ENCODE data around the gene NDUFV2.
"Not testable (repeated sequence)": the region's sequence is repeated elsewhere in the genome, so short reads cannot be mapped to it uniquely, and the experiment has no call there.

The NDUFV2 gene

DNA sequence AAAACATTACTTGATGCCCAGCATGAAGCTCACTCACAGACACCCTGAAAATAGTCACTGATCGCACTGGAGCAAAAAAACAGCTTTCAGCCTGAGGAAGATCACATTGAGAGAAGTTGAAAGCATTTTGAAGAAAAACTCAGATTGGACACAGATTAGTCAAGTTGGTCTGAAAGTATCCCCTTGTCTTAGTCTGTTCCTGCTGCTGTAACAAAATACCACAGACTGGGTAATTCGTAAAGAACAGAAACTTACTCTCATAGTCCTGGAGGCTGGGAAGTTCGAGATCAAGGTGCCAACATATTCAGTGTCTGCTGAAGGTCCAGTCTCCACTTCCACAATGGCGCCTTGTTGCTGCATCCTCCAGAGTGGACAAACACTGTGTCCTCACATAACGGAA is 14.2 kb upstream of the NDUFV2 start:
- Histone ChIP-seq H4K91ac (ENCODE audit: low read depth, low read length) (no peak overlapping the region), H3K27ac (ENCODE audit: low read depth, low read length) (no peak overlapping the region), H4K8ac (ENCODE audit: low read depth, low read length) (no peak overlapping the region), H3K79me2 (ENCODE audit: control insufficient read depth, insufficient read depth, low read length, poor library complexity) (no peaks in the 10 kb centered on the region), H3K36me3 (ENCODE audit: control insufficient read depth in 1 of 2, insufficient read depth in 2 of 2, low read length in 2 of 2) (no peaks in the 10 kb centered on the region), H3K27me3 (ENCODE audit: insufficient read depth, low read length) (no peaks in the 10 kb centered on the region), H4K12ac (ENCODE audit: low read depth, low read length) (no peak overlapping the region), H2BK120ac (ENCODE audit: insufficient read depth, low read length, poor library complexity) (no peak overlapping the region), H3K4ac (ENCODE audit: low read depth, low read length) (no peak overlapping the region), H2AK5ac (ENCODE audit: low read length) (no peak overlapping the region), H3K4me1 (ENCODE audit: control insufficient read depth in 1 of 2, insufficient read depth in 2 of 2, low read length in 2 of 2) (no peaks in the 10 kb centered on the region), H3K9me3 (ENCODE audit: insufficient read depth, low read depth, low read length) (no peaks in the 10 kb centered on the region), H3K14ac (ENCODE audit: low read length) (no peak overlapping the region), H3K23ac (ENCODE audit: low read length) (no peak overlapping the region), H3K79me1 (ENCODE audit: low read length) (no peaks in the 10 kb centered on the region), H3K4me3 (ENCODE audit: low read depth, low read length) (no peak overlapping the region), H2AFZ (ENCODE audit: insufficient read depth, low read length, poor library complexity) (no peak overlapping the region), H3K18ac (ENCODE audit: low read length) (no peak overlapping the region), H3K4me2 (ENCODE audit: low read length) (no peak overlapping the region), H2BK12ac (ENCODE audit: low read length) (no peak overlapping the region), H3K9ac (ENCODE audit: low read length) (no peak overlapping the region), H2BK5ac (ENCODE audit: low read depth, low read length, poor library complexity) (no peak overlapping the region)
- no CpG with 5 or more reads among the region's 5 CpGs for whole genome bisulfite sequencing (ENCODE audit: extremely low coverage, insufficient coverage, insufficient read length)
- no peak for DNase-seq

- H3K9me3 ChIP-seq (ENCODE audit: insufficient read depth, low read depth, low read length); H3K4me1 ChIP-seq (ENCODE audit: control insufficient read depth in 1 of 2, insufficient read depth in 2 of 2, low read length in 2 of 2); H2AK5ac ChIP-seq (ENCODE audit: low read length); H3K4me3 ChIP-seq (ENCODE audit: low read depth, low read length); H3K14ac ChIP-seq (ENCODE audit: low read length); H4K12ac ChIP-seq (ENCODE audit: low read depth, low read length); H3K23ac ChIP-seq (ENCODE audit: low read length); H4K91ac ChIP-seq (ENCODE audit: low read depth, low read length); H3K27ac ChIP-seq (ENCODE audit: low read depth, low read length); H3K18ac ChIP-seq (ENCODE audit: low read length); H3K4ac ChIP-seq (ENCODE audit: low read depth, low read length); H3K9ac ChIP-seq (ENCODE audit: low read length); H2BK5ac ChIP-seq (ENCODE audit: low read depth, low read length, poor library complexity); H4K8ac ChIP-seq (ENCODE audit: low read depth, low read length); H2BK12ac ChIP-seq (ENCODE audit: low read length); H3K4me2 ChIP-seq (ENCODE audit: low read length); H3K79me1 ChIP-seq (ENCODE audit: low read length); H2BK120ac ChIP-seq (ENCODE audit: insufficient read depth, low read length, poor library complexity); H3K36me3 ChIP-seq (ENCODE audit: control insufficient read depth in 1 of 2, insufficient read depth in 2 of 2, low read length in 2 of 2); H3K27me3 ChIP-seq (ENCODE audit: insufficient read depth, low read length); DNase-seq; H2AFZ ChIP-seq (ENCODE audit: insufficient read depth, low read length, poor library complexity); H3K79me2 ChIP-seq (ENCODE audit: control insufficient read depth, insufficient read depth, low read length, poor library complexity): not testable (repeated sequence)
- no CpG with 5 or more reads among the region's 2 CpGs for WGBS (ENCODE audit: extremely low coverage, insufficient coverage, insufficient read length)
Observed at GRCh38 chr18:9088727-9089126, 13.8 kb upstream of the NDUFV2 start.

DNA sequence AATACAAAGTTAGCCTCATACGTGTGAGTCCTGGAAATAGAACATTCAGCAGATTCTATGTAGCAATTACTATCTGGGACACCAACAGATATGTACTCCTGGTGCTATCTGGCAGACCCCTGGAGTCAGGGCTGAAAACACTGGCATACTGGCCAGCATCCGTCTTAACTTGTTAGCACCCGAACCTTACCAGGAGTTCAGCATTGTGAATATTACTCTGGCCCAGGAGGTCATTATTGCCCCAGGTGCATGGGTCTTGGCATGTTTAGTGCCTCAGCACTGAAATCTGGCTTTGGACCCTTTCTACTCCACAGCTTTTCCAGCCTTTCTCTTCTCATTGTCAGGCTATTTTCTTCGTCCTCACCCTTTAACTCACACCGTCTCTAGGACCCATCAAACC is 11.9 kb upstream of the NDUFV2 start:
- H3K4me1 ChIP-seq (ENCODE audit: control insufficient read depth in 1 of 2, insufficient read depth in 2 of 2, low read length in 2 of 2) = no peaks in the 10 kb centered on the region
- no CpG with 5 or more reads among the region's 5 CpGs for WGBS (ENCODE audit: extremely low coverage, insufficient coverage, insufficient read length)
- H3K9me3 ChIP-seq (ENCODE audit: insufficient read depth, low read depth, low read length) = no peaks in the 10 kb centered on the region
- H3K18ac ChIP-seq (ENCODE audit: low read length) = no peak overlapping the region
- no peak overlapping the region for H2AFZ ChIP-seq (ENCODE audit: insufficient read depth, low read length, poor library complexity)
- no peak overlapping the region for H4K91ac ChIP-seq (ENCODE audit: low read depth, low read length)
- H3K9ac ChIP-seq (ENCODE audit: low read length) = no peak overlapping the region
- no peak overlapping the region for H3K27ac ChIP-seq (ENCODE audit: low read depth, low read length)
- no peak overlapping the region for H4K12ac ChIP-seq (ENCODE audit: low read depth, low read length)
- H3K4ac ChIP-seq (ENCODE audit: low read depth, low read length) = no peak overlapping the region
- H3K79me2 ChIP-seq (ENCODE audit: control insufficient read depth, insufficient read depth, low read length, poor library complexity) = no peaks in the 10 kb centered on the region
- no peak overlapping the region for H3K23ac ChIP-seq (ENCODE audit: low read length)
- no peak overlapping the region for H2AK5ac ChIP-seq (ENCODE audit: low read length)
- no peak overlapping the region for H2BK12ac ChIP-seq (ENCODE audit: low read length)
- no peaks in the 10 kb centered on the region for H3K27me3 ChIP-seq (ENCODE audit: insufficient read depth, low read length)
- no peak overlapping the region for H3K14ac ChIP-seq (ENCODE audit: low read length)
- H3K4me3 ChIP-seq (ENCODE audit: low read depth, low read length) = no peak overlapping the region
- no peak overlapping the region for H3K4me2 ChIP-seq (ENCODE audit: low read length)
- H3K36me3 ChIP-seq (ENCODE audit: control insufficient read depth in 1 of 2, insufficient read depth in 2 of 2, low read length in 2 of 2) = no peaks in the 10 kb centered on the region
- no peaks in the 10 kb centered on the region for H3K79me1 ChIP-seq (ENCODE audit: low read length)
- H4K8ac ChIP-seq (ENCODE audit: low read depth, low read length) = no peak overlapping the region
- H2BK5ac ChIP-seq (ENCODE audit: low read depth, low read length, poor library complexity) = no peak overlapping the region
- H2BK120ac ChIP-seq (ENCODE audit: insufficient read depth, low read length, poor library complexity) = no peak overlapping the region
- no peak for DNase-seq

GRCh38 chr18:9091066-9091476 is 11.4 kb upstream of the NDUFV2 start:
- H3K27me3 ChIP-seq (ENCODE audit: insufficient read depth, low read length) = no peaks in the 10 kb centered on the region
- H3K4me2 ChIP-seq (ENCODE audit: low read length) = no peak overlapping the region
- H3K9ac ChIP-seq (ENCODE audit: low read length) = no peak overlapping the region
- no peak overlapping the region for H3K27ac ChIP-seq (ENCODE audit: low read depth, low read length)
- H4K12ac ChIP-seq (ENCODE audit: low read depth, low read length) = no peak overlapping the region
- no peak overlapping the region for H2BK5ac ChIP-seq (ENCODE audit: low read depth, low read length, poor library complexity)
- H3K18ac ChIP-seq (ENCODE audit: low read length) = no peak overlapping the region
- H3K36me3 ChIP-seq (ENCODE audit: control insufficient read depth in 1 of 2, insufficient read depth in 2 of 2, low read length in 2 of 2) = no peaks in the 10 kb centered on the region
- no peak overlapping the region for H3K4me3 ChIP-seq (ENCODE audit: low read depth, low read length)
- no peaks in the 10 kb centered on the region for H3K4me1 ChIP-seq (ENCODE audit: control insufficient read depth in 1 of 2, insufficient read depth in 2 of 2, low read length in 2 of 2)
- H2BK120ac ChIP-seq (ENCODE audit: insufficient read depth, low read length, poor library complexity) = no peak overlapping the region
- WGBS (ENCODE audit: extremely low coverage, insufficient coverage, insufficient read length) = no CpG with 5 or more reads among the region's 4 CpGs
- no peaks in the 10 kb centered on the region for H3K79me2 ChIP-seq (ENCODE audit: control insufficient read depth, insufficient read depth, low read length, poor library complexity)
- no peak overlapping the region for H4K8ac ChIP-seq (ENCODE audit: low read depth, low read length)
- no peaks in the 10 kb centered on the region for H3K79me1 ChIP-seq (ENCODE audit: low read length)
- DNase-seq = no peak
- no peak overlapping the region for H2AK5ac ChIP-seq (ENCODE audit: low read length)
- no peak overlapping the region for H3K14ac ChIP-seq (ENCODE audit: low read length)
- H3K4ac ChIP-seq (ENCODE audit: low read depth, low read length) = no peak overlapping the region
- no peak overlapping the region for H2AFZ ChIP-seq (ENCODE audit: insufficient read depth, low read length, poor library complexity)
- no peak overlapping the region for H2BK12ac ChIP-seq (ENCODE audit: low read length)
- no peak overlapping the region for H3K23ac ChIP-seq (ENCODE audit: low read length)
- H4K91ac ChIP-seq (ENCODE audit: low read depth, low read length) = no peak overlapping the region
- no peaks in the 10 kb centered on the region for H3K9me3 ChIP-seq (ENCODE audit: insufficient read depth, low read depth, low read length)
